Astrocyte of the cerebellum (primary cell): ENCODE results near the gene OBSCN.

ENCODE experiments used
- DNase-seq: peaks from one replicate; pipeline ENCODE4 v3.0.0-alpha.2; 2011; ENCODE audit warnings: low read depth
- H3K4me3 ChIP-seq: 2 replicates; pipeline ENCODE4 v1.5.1; 2011; ENCODE audit warnings: mild to moderate bottlenecking, low read depth, low read length, moderate library complexity
- CTCF ChIP-seq: IDR thresholded peaks from 2 replicates; pipeline ENCODE4 v1.5.1; 2012; ENCODE audit warnings: low read length, low read depth, moderate library complexity, mild to moderate bottlenecking; ENCODE audit errors: missing control alignments
- in situ Hi-C: cut with HindIII; loops from 2 replicates; pipeline ENCODE4 v1.10.0; 2017; ENCODE audit warnings: low sequenced_read_pairs

OBSCN gene

GRCh38 chr1:228417061-228417460 is 209.2 kb downstream of the OBSCN start:
- in situ Hi-C loops: no loop called here
- no peak overlapping the region for H3K4me3 ChIP-seq
- no peak for DNase-seq
- TF ChIP-seq CTCF: no peak

- no peak for TF ChIP-seq CTCF
- H3K4me3 ChIP-seq: no peak overlapping the region
- in situ Hi-C loops: no loop called here
- DNase-seq: no peak
Observed at GRCh38 chr1:228417483-228418203, 209.8 kb downstream of the OBSCN start.

- DNase-seq: no peak
- in situ Hi-C loops: no loop called here
- no peak overlapping the region for H3K4me3 ChIP-seq
- TF ChIP-seq CTCF: no peak
Observed at GRCh38 chr1:228420968-228421826, 213.4 kb downstream of the OBSCN start.

- TF ChIP-seq CTCF: no peak
- in situ Hi-C loops: no loop called here
- DNase-seq: no peak
- no peak overlapping the region for H3K4me3 ChIP-seq
Observed at GRCh38 chr1:228423404-228424053, 215.7 kb downstream of the OBSCN start.

- in situ Hi-C loops: no loop called here
- TF ChIP-seq CTCF: no peak
- no peak for DNase-seq
- H3K4me3 ChIP-seq: no peak overlapping the region
Observed at GRCh38 chr1:228424685-228425660, 217.1 kb downstream of the OBSCN start.
